GM23338 (cell line): ENCODE data around the gene G3BP1. TPM values are rescaled to one million over a fixed set of nuclear protein-coding genes. Genes with fewer than 3 reads are reported as not detected.
A peak's percentile ranks its signal among the peaks of the same experiment; 100 is the strongest.

Experiments used
- ATAC-seq: fragments of 200-7000 bp; cut with Tn5 transposase; 3 replicates; pipeline ENCODE4 v1.9.1; 2020
- DNase-seq: peaks from one replicate; pipeline ENCODE4 v3.0.0-alpha.2; 2015; ENCODE audit warnings: low spot score
- H2AFZ ChIP-seq: fragments of 200-600 bp; sonication (generic); 2 replicates; pipeline ENCODE4 v1.8.0; 2016; ENCODE audit warnings: antibody characterized with exemption, mild to moderate bottlenecking, moderate library complexity
- H3F3A ChIP-seq: fragments of 200-600 bp; sonication (generic); replicated peaks from 2 replicates; pipeline ENCODE4 v1.8.0; 2017; ENCODE audit warnings: antibody characterized with exemption, mixed run types, low read depth
- H3K27ac ChIP-seq: fragments of 200-600 bp; sonication (generic); 2 replicates; pipeline ENCODE4 v1.6.1; 2016; ENCODE audit warnings: low read depth
- H3K27me3 ChIP-seq: fragments of 200-600 bp; sonication (generic); 2 replicates; pipeline ENCODE4 v1.8.0; 2016; ENCODE audit warnings: mild to moderate bottlenecking, mixed run types, moderate library complexity; ENCODE audit not compliant: insufficient read depth
- H3K36me3 ChIP-seq: fragments of 200-600 bp; sonication (generic); 2 replicates; pipeline ENCODE4 v1.8.0; 2016; ENCODE audit warnings: mild to moderate bottlenecking; ENCODE audit not compliant: insufficient read depth
- H3K4me1 ChIP-seq: fragments of 200-600 bp; sonication (generic); 2 replicates; pipeline ENCODE4 v1.8.0; 2016; ENCODE audit warnings: mild to moderate bottlenecking, moderate library complexity; ENCODE audit not compliant: insufficient read depth
- H3K4me2 ChIP-seq: fragments of 200-600 bp; sonication (generic); 2 replicates; pipeline ENCODE4 v1.7.1; 2017; ENCODE audit warnings: mixed run types
- H3K4me3 ChIP-seq: fragments of 200-600 bp; sonication (generic); 2 replicates; pipeline ENCODE4 v1.6.1; 2016; ENCODE audit warnings: mixed run types
- H3K79me2 ChIP-seq: fragments of 200-600 bp; sonication (generic); replicated peaks from 2 replicates; pipeline ENCODE4 v1.8.0; 2017; ENCODE audit warnings: mild to moderate bottlenecking; ENCODE audit not compliant: insufficient read depth
- H3K9me2 ChIP-seq: fragments of 200-600 bp; sonication (generic); 2 replicates; pipeline ENCODE4 v1.8.0; 2017; ENCODE audit not compliant: insufficient read depth
- H4K20me1 ChIP-seq: fragments of 200-600 bp; sonication (generic); replicated peaks from 2 replicates; pipeline ENCODE4 v1.8.0; 2017; ENCODE audit warnings: mild to moderate bottlenecking; ENCODE audit not compliant: insufficient read depth
- H3K27ac Mint-ChIP-seq: 2 replicates; pipeline ENCODE4 v1.8.0; 2020; ENCODE audit warnings: inconsistent platforms, mild to moderate bottlenecking, moderate library complexity, mixed read lengths
- H3K27me3 Mint-ChIP-seq: 3 replicates; pipeline ENCODE4 v1.8.0; 2022; ENCODE audit warnings: low read depth, mild to moderate bottlenecking, moderate library complexity, mixed read lengths, inconsistent platforms; ENCODE audit not compliant: insufficient read depth, poor library complexity
- H3K36me3 Mint-ChIP-seq: 3 replicates; pipeline ENCODE4 v1.8.0; 2021; ENCODE audit warnings: low read depth, mild to moderate bottlenecking, inconsistent platforms, moderate library complexity, mixed read lengths
- H3K4me1 Mint-ChIP-seq: 3 replicates; pipeline ENCODE4 v1.8.0; 2020; ENCODE audit warnings: mild to moderate bottlenecking, inconsistent platforms, mixed read lengths
- H3K4me3 Mint-ChIP-seq: 3 replicates; pipeline ENCODE4 v1.8.0; 2021; ENCODE audit warnings: moderate library complexity, mild to moderate bottlenecking, inconsistent platforms, mixed read lengths
- H3K9me3 Mint-ChIP-seq: 3 replicates; pipeline ENCODE4 v1.8.0; 2020; ENCODE audit warnings: moderate library complexity, mild to moderate bottlenecking, inconsistent platforms, mixed read lengths
- CREB1 ChIP-seq: fragments of 250-450 bp; sonication (Bioruptor Pico); IDR thresholded peaks from 2 replicates; pipeline ENCODE4 v1.5.0; 2020; ENCODE audit warnings: low read depth, mild to moderate bottlenecking, moderate library complexity
- CTCF ChIP-seq, 2 experiments: fragments of 200-600 bp in 1 of 2; sonication (generic) in 1 of 2; conservative IDR thresholded peaks; 2 replicates each; pipeline versions ENCODE4 v1.5.1 to v1.6.1; 2016 to 2017; ENCODE audit warnings: antibody characterized with exemption in 2 of 2, low read depth in 2 of 2, mild to moderate bottlenecking in 2 of 2, moderate library complexity in 1 of 2
- ETS1 ChIP-seq: IDR thresholded peaks from 2 replicates; pipeline ENCODE4 v1.6.1; 2016; ENCODE audit warnings: antibody characterized with exemption
- EZH2 ChIP-seq: fragments of 200-600 bp; sonication (generic); IDR thresholded peaks from one replicate; pipeline ENCODE4 v1.8.0; 2017; ENCODE audit warnings: antibody characterized with exemption, mild to moderate bottlenecking, low read depth; ENCODE audit not compliant: unreplicated experiment
- EZH2phosphoT487 ChIP-seq: fragments of 200-600 bp; sonication (generic); IDR thresholded peaks from one replicate; pipeline ENCODE4 v1.8.1; 2018; ENCODE audit warnings: antibody characterized with exemption; ENCODE audit not compliant: unreplicated experiment
- JUNB ChIP-seq: IDR thresholded peaks from one replicate; pipeline ENCODE4 v1.6.1; 2016; ENCODE audit warnings: antibody characterized with exemption; ENCODE audit not compliant: unreplicated experiment
- NANOG ChIP-seq: IDR thresholded peaks from 2 replicates; pipeline ENCODE4 v1.6.1; 2016; ENCODE audit warnings: antibody characterized with exemption, borderline replicate concordance
- POLR2AphosphoS5 ChIP-seq: IDR thresholded peaks from 2 replicates; pipeline ENCODE4 v1.6.1; 2016; ENCODE audit warnings: antibody characterized with exemption, low read depth
- REST ChIP-seq: IDR thresholded peaks from one replicate; pipeline ENCODE4 v1.6.1; 2018; ENCODE audit warnings: antibody characterized with exemption; ENCODE audit not compliant: unreplicated experiment
- STAT1 ChIP-seq: IDR thresholded peaks from one replicate; pipeline ENCODE4 v1.6.1; 2016; ENCODE audit warnings: antibody characterized with exemption; ENCODE audit not compliant: unreplicated experiment
- ZNF114 ChIP-seq: fragments of 250-450 bp; sonication (Bioruptor Pico); IDR thresholded peaks from 2 replicates; pipeline ENCODE4 v1.5.0; 2020; ENCODE audit warnings: mild to moderate bottlenecking, moderate library complexity
- ZNF331 ChIP-seq: fragments of 250-450 bp; sonication (Bioruptor Pico); IDR thresholded peaks from 2 replicates; pipeline ENCODE4 v1.5.0; 2020; ENCODE audit warnings: low read depth, mild to moderate bottlenecking, moderate library complexity
- ZNF462 ChIP-seq: fragments of 250-450 bp; sonication (Bioruptor Pico); IDR thresholded peaks from 2 replicates; pipeline ENCODE4 v1.5.0; 2020; ENCODE audit warnings: mild to moderate bottlenecking, moderate library complexity
- polyA plus RNA-seq: library from polyadenylated mRNA; unstranded; fragments of >200 nt; fragmentation: Nextera tagmentation; extraction: Ambion mirVana; gene quantifications from 2 replicates; pipeline ENCODE4 v1.2.1, GENCODE V29; 2016
- total RNA-seq: library from RNA; depleted of rRNA; stranded (reverse); fragments of >200 nt; shearing (Covaris generic); gene quantifications from 2 replicates; pipeline ENCODE4 v1.2.3, GENCODE V29; 2014

G3BP1 gene
- total and polyA plus RNA-seq, 2 experiments from 2014 or later: 183 to 323 TPM

- Mint-ChIP-seq H3K27ac (peak overlapping the region; percentile 98; the same call in 1 of the 2 replicates), H3K4me3 (no peak overlapping the region; the same call in 1 of the 3 replicates), H3K4me1 (peaks cover 19% of the 10 kb centered on the region), H3K9me3 (no peaks in the 10 kb centered on the region), H3K36me3 (peaks cover 27% of the 10 kb centered on the region), H3K27me3 (peaks cover 4% of the 10 kb centered on the region)
- H4K20me1 ChIP-seq: peaks cover 32% of the 10 kb centered on the region
- H3K9me2 ChIP-seq: no peaks in the 10 kb centered on the region
- peak overlapping the region; percentile 54 for H3K4me3 ChIP-seq
- H3F3A ChIP-seq: no peaks in the 10 kb centered on the region
- H3K4me2 ChIP-seq: peak overlapping the region; percentile 74
- peak; percentile 54 for ATAC-seq
- peak; percentile 92 for DNase-seq
- peak overlapping the region; percentile 74 for H2AFZ ChIP-seq
- H3K27ac ChIP-seq: peak overlapping the region; percentile 95
- H3K4me1 ChIP-seq: peaks cover 25% of the 10 kb centered on the region
- no peaks in the 10 kb centered on the region for H3K36me3 ChIP-seq
- TF ChIP-seq JUNB (no peak), CTCF (conservative IDR thresholded peaks at IDR 0.05; ENCODE audit: low read depth in 2 of 2) (peak in 1 of 2 experiments; percentile 21; a peak in 1 of 4 replicates), ETS1 (no peak), EZH2phosphoT487 (no peak), ZNF462 (CRISPR knock-in tag) (no peak), ZNF114 (no peak), EZH2 (no peak), NANOG (no peak), POLR2AphosphoS5 (peak; percentile 61), CREB1 (no peak), STAT1 (no peak), ZNF331 (CRISPR knock-in tag) (no peak), REST (no peak)
- peaks cover 51% of the 10 kb centered on the region for H3K79me2 ChIP-seq
- no peaks in the 10 kb centered on the region for H3K27me3 ChIP-seq
Measured at GRCh38 chr5:151770383-151771258, 1.1 kb upstream of the G3BP1 start.
